ENCODE results near the gene TNNI2. TPM values are rescaled to one million over a fixed set of nuclear protein-coding genes. Genes with fewer than 3 reads are reported as not detected.

The TNNI2 gene
- total RNA-seq, 1 experiment from 2014 or later, result 7.8 TPM

- H3K4me1 ChIP-seq (replicated peaks; ENCODE audit: insufficient read depth), result no peaks in the 10 kb centered on the region
- no peak overlapping the region for H2AFZ ChIP-seq
- no peaks in the 10 kb centered on the region for H4K20me1 ChIP-seq (ENCODE audit: insufficient read depth)
- no TSS peak for BruUV-seq (replicated peaks)
- no peaks in the 10 kb centered on the region for H3K79me2 ChIP-seq (ENCODE audit: low read depth)
- POLR2A ChIA-PET (ENCODE audit: unreplicated experiment), result no interaction called here
- no peaks in the 10 kb centered on the region for H3K9me2 ChIP-seq (ENCODE audit: insufficient read depth)
- no peak overlapping the region for H3K4me2 ChIP-seq
- TF ChIP-seq CTCF (conservative IDR thresholded peaks at IDR 0.05) (no peak; the same call in 1 of the 2 replicates), EZH2 (IDR thresholded peaks at IDR 0.05; ENCODE audit: low read depth) (no peak)
- CTCF ChIA-PET, result no interaction called here
- no peak overlapping the region for H3K27ac ChIP-seq
- H3K27me3 ChIP-seq (ENCODE audit: insufficient read depth, low read depth), result no peaks in the 10 kb centered on the region
- H3K9me3 ChIP-seq (ENCODE audit: insufficient read depth, low read depth), result no peaks in the 10 kb centered on the region
- intact Hi-C loops (cut with micrococcal nuclease; ENCODE audit: unreplicated experiment), result no loop called here
- H3K36me3 ChIP-seq (ENCODE audit: low read depth), result no peaks in the 10 kb centered on the region
- DNase-seq, result no peak
- H3F3A ChIP-seq (ENCODE audit: insufficient read depth, low read depth), result no peaks in the 10 kb centered on the region
- no peak overlapping the region for H3K4me3 ChIP-seq
Measured at GRCh38 chr11:1807264-1807995, 31.4 kb upstream of the TNNI2 start.

GRCh38 chr11:1810761-1811160 is 28.0 kb upstream of the TNNI2 start:
- no peaks in the 10 kb centered on the region for H3K79me2 ChIP-seq (ENCODE audit: low read depth)
- no peak overlapping the region for H3K27ac ChIP-seq
- H3K4me3 ChIP-seq, result no peak overlapping the region
- TF ChIP-seq EZH2 (IDR thresholded peaks at IDR 0.05; ENCODE audit: low read depth), result no peak
- TF ChIP-seq CTCF (conservative IDR thresholded peaks at IDR 0.05), result no peak
- H3K4me2 ChIP-seq, result no peak overlapping the region
- H3K9me2 ChIP-seq (ENCODE audit: insufficient read depth), result no peaks in the 10 kb centered on the region
- H2AFZ ChIP-seq, result no peak overlapping the region
- ChIA-PET CTCF (no interaction called here), POLR2A (ENCODE audit: unreplicated experiment) (no interaction called here)
- H3K27me3 ChIP-seq (ENCODE audit: insufficient read depth, low read depth), result no peaks in the 10 kb centered on the region
- no peaks in the 10 kb centered on the region for H4K20me1 ChIP-seq (ENCODE audit: insufficient read depth)
- no peak for DNase-seq
- no peaks in the 10 kb centered on the region for H3F3A ChIP-seq (ENCODE audit: insufficient read depth, low read depth)
- H3K36me3 ChIP-seq (ENCODE audit: low read depth), result no peaks in the 10 kb centered on the region
- BruUV-seq (replicated peaks), result no TSS peak
- intact Hi-C loops (cut with micrococcal nuclease; ENCODE audit: unreplicated experiment), result no loop called here
- no peaks in the 10 kb centered on the region for H3K9me3 ChIP-seq (ENCODE audit: insufficient read depth, low read depth)
- no peaks in the 10 kb centered on the region for H3K4me1 ChIP-seq (replicated peaks; ENCODE audit: insufficient read depth)

GRCh38 chr11:1812274-1812673 is 26.5 kb upstream of the TNNI2 start:
- H3K4me1 ChIP-seq (replicated peaks; ENCODE audit: insufficient read depth), result no peaks in the 10 kb centered on the region
- no peaks in the 10 kb centered on the region for H4K20me1 ChIP-seq (ENCODE audit: insufficient read depth)
- H3K4me3 ChIP-seq, result no peak overlapping the region
- no peak overlapping the region for H3K27ac ChIP-seq
- H3K27me3 ChIP-seq (ENCODE audit: insufficient read depth, low read depth), result no peaks in the 10 kb centered on the region
- CTCF ChIA-PET, result no interaction called here
- intact Hi-C loops (cut with micrococcal nuclease; ENCODE audit: unreplicated experiment), result no loop called here
- no peaks in the 10 kb centered on the region for H3K36me3 ChIP-seq (ENCODE audit: low read depth)
- no peak overlapping the region for H2AFZ ChIP-seq
- TF ChIP-seq CTCF (conservative IDR thresholded peaks at IDR 0.05) (no peak), EZH2 (IDR thresholded peaks at IDR 0.05; ENCODE audit: low read depth) (no peak)
- no peaks in the 10 kb centered on the region for H3K79me2 ChIP-seq (ENCODE audit: low read depth)
- POLR2A ChIA-PET (ENCODE audit: unreplicated experiment), result no interaction called here
- no peaks in the 10 kb centered on the region for H3K9me3 ChIP-seq (ENCODE audit: insufficient read depth, low read depth)
- no peak for DNase-seq
- H3K9me2 ChIP-seq (ENCODE audit: insufficient read depth), result no peaks in the 10 kb centered on the region
- BruUV-seq (replicated peaks), result no TSS peak
- H3K4me2 ChIP-seq, result no peak overlapping the region
- H3F3A ChIP-seq (ENCODE audit: insufficient read depth, low read depth), result no peaks in the 10 kb centered on the region

All from PC-9 (cell line).